AG09309 (cell line): ENCODE results near the gene CFAP57.

ENCODE experiments used
- DNase-seq: peaks from one replicate; pipeline ENCODE4 v3.0.0-alpha.2; 2010; ENCODE audit warnings: low read depth
- H3K4me3 ChIP-seq: 2 replicates; pipeline ENCODE4 v1.5.1; 2011; ENCODE audit warnings: mild to moderate bottlenecking, low read depth, low read length, moderate library complexity; ENCODE audit not compliant: control insufficient read depth
- TF ChIP-seq, protein P1 (sequence below): IDR thresholded peaks from 2 replicates; pipeline ENCODE4 v1.5.1; 2011; ENCODE audit warnings: mild to moderate bottlenecking, low read depth, low read length, inconsistent platforms; ENCODE audit not compliant: insufficient read depth, control insufficient read depth; ENCODE audit errors: missing control alignments

The CFAP57 gene

GRCh38 chr1:43267291-43267805 is 95.2 kb downstream of the CFAP57 start:
- TF ChIP-seq, protein P1, sequence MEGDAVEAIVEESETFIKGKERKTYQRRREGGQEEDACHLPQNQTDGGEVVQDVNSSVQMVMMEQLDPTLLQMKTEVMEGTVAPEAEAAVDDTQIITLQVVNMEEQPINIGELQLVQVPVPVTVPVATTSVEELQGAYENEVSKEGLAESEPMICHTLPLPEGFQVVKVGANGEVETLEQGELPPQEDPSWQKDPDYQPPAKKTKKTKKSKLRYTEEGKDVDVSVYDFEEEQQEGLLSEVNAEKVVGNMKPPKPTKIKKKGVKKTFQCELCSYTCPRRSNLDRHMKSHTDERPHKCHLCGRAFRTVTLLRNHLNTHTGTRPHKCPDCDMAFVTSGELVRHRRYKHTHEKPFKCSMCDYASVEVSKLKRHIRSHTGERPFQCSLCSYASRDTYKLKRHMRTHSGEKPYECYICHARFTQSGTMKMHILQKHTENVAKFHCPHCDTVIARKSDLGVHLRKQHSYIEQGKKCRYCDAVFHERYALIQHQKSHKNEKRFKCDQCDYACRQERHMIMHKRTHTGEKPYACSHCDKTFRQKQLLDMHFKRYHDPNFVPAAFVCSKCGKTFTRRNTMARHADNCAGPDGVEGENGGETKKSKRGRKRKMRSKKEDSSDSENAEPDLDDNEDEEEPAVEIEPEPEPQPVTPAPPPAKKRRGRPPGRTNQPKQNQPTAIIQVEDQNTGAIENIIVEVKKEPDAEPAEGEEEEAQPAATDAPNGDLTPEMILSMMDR: no peak
- DNase-seq: peak; percentile 49

GRCh38 chr1:43267818-43268425 is 95.8 kb downstream of the CFAP57 start:
- no peak overlapping the region for H3K4me3 ChIP-seq
- TF ChIP-seq, protein P1: no peak
- DNase-seq: no peak

More at GRCh38 chr1:43267291-43267805, 95.2 kb downstream of the CFAP57 start:
- no peak overlapping the region for H3K4me3 ChIP-seq

GRCh38 chr1:43269627-43270375 is 97.7 kb downstream of the CFAP57 start, which contains the start of gene TMEM125:
TMEM125 (plus strand) TSS chr1:43269983; CDS start chr1:43272723, 2,740 bp downstream.
- no peak for DNase-seq
- no peak within 1 kb of the TSS for H3K4me3 ChIP-seq
- TF ChIP-seq, protein P1: no peak

DNA sequence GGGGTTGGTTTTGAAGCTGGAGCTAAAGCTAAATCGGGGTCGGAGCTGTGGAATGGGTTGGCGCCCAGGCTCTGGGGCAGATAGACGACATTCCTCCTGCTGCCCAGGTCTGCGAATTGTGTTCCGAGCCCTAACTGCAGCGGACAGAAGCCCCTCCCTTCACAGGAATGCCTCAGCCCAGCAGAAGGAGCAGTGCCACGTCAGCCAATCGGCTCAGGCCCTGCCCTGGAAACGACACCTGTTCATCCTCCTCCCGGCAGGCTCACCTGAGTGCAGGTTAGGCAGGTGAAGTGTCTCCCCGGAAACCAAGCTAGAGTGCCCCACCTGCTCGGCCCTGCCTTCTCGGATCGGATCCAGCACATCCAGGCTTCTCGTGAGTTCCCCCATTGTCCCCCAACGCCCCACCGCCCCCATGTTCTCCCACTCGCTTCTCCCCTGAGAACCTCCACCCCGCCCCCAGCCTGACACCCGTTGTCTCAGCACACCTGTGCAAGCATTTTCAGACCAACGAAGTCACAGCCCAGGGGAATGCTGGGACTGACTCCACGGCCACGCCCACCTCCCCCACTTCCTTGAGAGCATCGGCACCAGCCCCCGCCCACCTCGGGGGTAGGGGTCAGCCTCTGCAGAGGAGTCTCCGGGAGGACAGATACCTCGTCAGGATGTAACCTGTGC is 98.4 kb downstream of the CFAP57 start:
- no peak for DNase-seq
- TF ChIP-seq, protein P1: no peak
- H3K4me3 ChIP-seq: no peak overlapping the region

DNA sequence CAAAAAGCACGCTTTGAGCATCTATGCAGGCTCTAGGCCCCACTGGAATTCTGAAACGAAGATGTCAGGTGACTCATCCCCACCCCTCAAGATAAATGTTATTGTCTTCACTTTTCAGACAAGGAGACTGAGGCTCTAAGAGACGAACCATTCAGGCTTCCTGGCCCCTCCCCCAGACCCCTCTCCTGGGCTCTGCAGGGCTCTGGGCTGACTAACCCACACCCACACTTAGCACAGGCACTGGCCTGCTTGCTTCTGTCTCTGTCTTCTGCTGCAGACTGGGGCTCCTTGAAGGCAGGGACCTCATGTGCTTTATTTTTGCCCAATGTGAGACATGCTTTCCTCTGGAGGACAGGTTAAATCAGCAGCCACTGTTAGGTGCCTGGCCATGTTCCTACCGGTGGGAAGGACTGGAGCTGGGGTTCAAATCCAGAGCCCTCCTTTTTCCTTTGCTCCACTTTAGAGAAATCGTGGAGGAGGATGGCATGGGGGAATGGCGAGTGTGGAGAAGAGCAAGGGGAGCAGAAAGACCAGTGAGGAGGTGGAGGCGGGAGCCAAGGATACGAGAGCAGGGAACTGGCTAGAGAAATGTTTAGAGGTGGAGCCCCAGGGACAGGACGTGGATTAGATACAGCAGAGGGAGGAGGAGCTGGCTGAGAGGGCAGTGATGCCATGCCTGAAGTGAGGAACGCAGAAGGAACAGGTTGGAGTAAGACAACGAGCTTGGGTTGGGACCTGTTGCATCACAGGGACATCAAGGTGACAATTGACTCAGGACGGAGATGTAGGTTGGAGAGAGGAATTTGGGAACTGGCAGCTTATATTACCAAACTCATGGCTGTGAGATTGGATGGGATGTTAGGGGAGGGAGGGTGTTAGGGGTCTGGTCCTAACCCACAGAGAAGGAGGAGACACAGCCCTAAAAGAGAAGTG is 99.3 kb downstream of the CFAP57 start:
- DNase-seq: no peak
- no peak overlapping the region for H3K4me3 ChIP-seq
- TF ChIP-seq, protein P1: no peak
